ENCODE data around the gene TET1.

Gene TET1

DNA sequence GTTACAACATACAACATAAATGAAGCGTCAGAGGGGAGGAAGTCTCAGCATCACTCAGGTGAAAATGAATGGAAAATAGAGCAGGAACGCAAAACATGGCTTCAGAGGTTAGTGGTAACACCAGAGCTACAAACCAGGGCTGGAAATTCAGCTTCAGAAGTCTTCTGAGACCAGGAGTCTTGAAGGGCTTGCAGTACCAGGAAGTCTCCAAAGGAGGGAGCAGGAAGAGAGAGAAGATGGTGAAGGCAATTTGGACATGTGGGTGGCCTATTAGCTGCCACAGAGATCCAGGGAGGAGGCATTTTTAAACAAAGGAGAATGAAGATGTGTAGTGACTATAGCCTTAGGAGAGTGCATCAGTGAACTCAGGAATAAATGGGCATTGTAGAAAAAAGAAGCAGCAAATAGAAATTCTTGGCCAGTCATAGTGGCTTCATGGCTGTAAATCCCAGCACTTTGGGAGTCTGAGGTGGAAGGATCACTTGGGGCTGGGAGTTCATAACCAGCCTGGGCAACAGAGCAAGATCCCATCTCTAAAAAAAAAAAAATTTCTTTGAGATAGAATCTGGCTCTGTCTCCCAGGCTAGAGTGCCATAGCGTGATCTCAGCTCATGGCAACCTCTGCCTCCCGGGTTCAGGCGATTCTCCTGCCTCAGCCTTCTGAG, 9.3 kb upstream of the TET1 start:
- no peaks in the 10 kb centered on the region for H3K9me3 ChIP-seq (ENCODE audit: control insufficient read depth in 2 of 2, low read length in 2 of 2)
- no peaks in the 10 kb centered on the region for H3K27me3 ChIP-seq (ENCODE audit: control insufficient read depth in 1 of 2, insufficient read depth in 2 of 2, low read length in 2 of 2)
- no peaks in the 10 kb centered on the region for H3K36me3 ChIP-seq (ENCODE audit: control insufficient read depth in 2 of 2, insufficient read depth in 2 of 2, low read length in 2 of 2)
- no peak overlapping the region for H3K4me3 ChIP-seq (ENCODE audit: low read length in 2 of 2)
- no peaks in the 10 kb centered on the region for H3K4me1 ChIP-seq (ENCODE audit: control insufficient read depth, insufficient read depth, low read length)
- no peak overlapping the region for H3K27ac ChIP-seq (ENCODE audit: low read length)
- H3K9ac ChIP-seq (ENCODE audit: low read length in 2 of 2) = no peak overlapping the region

DNA sequence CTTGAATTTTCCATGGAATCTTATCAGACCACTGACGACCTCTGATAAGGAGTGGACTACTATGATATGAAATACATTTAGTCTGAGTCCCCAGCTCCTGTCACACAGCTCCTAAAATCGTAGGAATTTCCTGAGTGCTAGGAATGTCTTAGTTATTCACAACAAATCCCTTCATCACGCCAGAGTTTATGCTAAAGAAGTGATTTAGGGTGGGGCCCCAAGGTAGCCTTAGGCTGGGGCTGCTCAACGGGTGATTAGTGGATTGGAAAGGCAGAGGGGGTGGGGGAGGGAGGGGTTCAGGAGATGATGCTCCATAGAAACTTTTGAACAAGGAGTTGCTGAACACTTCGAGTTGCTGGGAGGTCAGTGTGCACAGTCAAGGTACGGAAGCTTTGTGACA, 7.0 kb upstream of the TET1 start:
- H3K9ac ChIP-seq (ENCODE audit: low read length in 2 of 2) = no peak overlapping the region
- no peaks in the 10 kb centered on the region for H3K9me3 ChIP-seq (ENCODE audit: control insufficient read depth in 2 of 2, low read length in 2 of 2)
- H3K27me3 ChIP-seq (ENCODE audit: control insufficient read depth in 1 of 2, insufficient read depth in 2 of 2, low read length in 2 of 2) = no peaks in the 10 kb centered on the region
- H3K4me3 ChIP-seq (ENCODE audit: low read length in 2 of 2) = no peak overlapping the region
- H3K4me1 ChIP-seq (ENCODE audit: control insufficient read depth, insufficient read depth, low read length) = no peaks in the 10 kb centered on the region
- no peak overlapping the region for H3K27ac ChIP-seq (ENCODE audit: low read length)
- no peaks in the 10 kb centered on the region for H3K36me3 ChIP-seq (ENCODE audit: control insufficient read depth in 2 of 2, insufficient read depth in 2 of 2, low read length in 2 of 2)

DNA sequence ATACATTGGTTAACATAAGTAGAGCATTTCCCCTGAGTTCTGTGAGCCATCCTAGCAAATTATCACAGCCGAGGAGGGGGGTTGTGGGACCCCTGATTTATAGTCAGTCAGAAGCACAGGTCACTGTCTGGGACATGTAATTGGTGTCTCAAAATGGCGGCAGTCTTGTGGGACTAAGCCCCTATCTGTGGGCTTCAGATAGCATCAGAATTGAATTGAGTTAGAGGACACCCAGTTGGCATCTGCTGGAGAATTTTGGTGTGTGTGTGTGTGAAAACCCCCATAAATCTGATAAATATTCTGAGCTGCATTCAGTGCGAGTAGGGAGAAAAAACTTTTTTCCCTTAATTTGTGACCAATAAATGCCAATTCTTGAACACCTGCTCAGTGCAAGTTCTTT, 6.5 kb upstream of the TET1 start:
- no peaks in the 10 kb centered on the region for H3K4me1 ChIP-seq (ENCODE audit: control insufficient read depth, insufficient read depth, low read length)
- H3K9ac ChIP-seq (ENCODE audit: low read length in 2 of 2) = no peak overlapping the region
- no peaks in the 10 kb centered on the region for H3K36me3 ChIP-seq (ENCODE audit: control insufficient read depth in 2 of 2, insufficient read depth in 2 of 2, low read length in 2 of 2)
- no peak overlapping the region for H3K4me3 ChIP-seq (ENCODE audit: low read length in 2 of 2)
- no peaks in the 10 kb centered on the region for H3K27me3 ChIP-seq (ENCODE audit: control insufficient read depth in 1 of 2, insufficient read depth in 2 of 2, low read length in 2 of 2)
- H3K27ac ChIP-seq (ENCODE audit: low read length) = no peak overlapping the region
- no peaks in the 10 kb centered on the region for H3K9me3 ChIP-seq (ENCODE audit: control insufficient read depth in 2 of 2, low read length in 2 of 2)

DNA sequence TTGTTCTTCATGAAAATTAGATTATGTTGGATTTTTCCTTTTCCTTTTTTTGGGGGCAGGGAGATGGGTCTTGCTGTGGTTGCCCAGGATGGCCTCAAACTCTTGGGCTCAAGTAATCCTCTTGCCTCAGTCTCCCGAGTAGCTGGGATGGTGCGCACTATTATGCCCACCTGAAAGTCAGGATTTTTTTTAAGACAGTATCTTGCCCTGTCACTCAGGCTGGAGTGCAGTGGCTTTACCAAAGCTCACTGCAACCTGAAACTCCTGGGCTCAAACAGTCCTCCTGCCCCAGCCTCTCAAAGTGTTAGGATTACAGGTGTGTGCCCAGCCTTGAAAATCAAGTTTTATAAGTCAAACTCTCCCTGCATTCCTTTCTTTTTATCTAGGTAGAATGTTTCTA, 1.7 kb upstream of the TET1 start:
- Histone ChIP-seq H3K27ac (ENCODE audit: low read length) (no peak overlapping the region), H3K27me3 (ENCODE audit: control insufficient read depth in 1 of 2, insufficient read depth in 2 of 2, low read length in 2 of 2) (peaks cover 6% of the 10 kb centered on the region in 2 donors), H3K9me3 (ENCODE audit: control insufficient read depth in 2 of 2, low read length in 2 of 2) (no peaks in the 10 kb centered on the region)

DNA sequence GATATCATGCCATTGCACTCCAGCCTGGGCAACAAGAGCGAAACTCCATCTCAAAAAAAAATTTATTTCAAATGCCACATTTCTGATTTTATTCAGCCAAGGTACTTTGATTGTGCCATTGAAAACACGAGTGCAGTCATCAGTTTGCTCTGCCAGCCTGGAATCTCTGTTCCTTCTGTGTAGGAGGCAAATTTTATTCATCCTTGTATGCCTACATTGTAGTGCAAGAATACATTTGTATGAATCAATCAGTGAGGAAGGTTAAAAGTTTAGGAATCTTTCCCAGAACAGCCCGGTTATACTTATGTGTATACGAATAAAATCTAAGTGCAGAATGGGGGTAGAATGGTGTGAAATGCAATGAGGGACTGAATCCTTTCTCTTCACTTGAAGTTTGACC, 886 bp upstream of the TET1 start:
- Histone ChIP-seq H3K9me3 (ENCODE audit: control insufficient read depth in 2 of 2, low read length in 2 of 2) (no peaks in the 10 kb centered on the region), H3K4me1 (ENCODE audit: control insufficient read depth, insufficient read depth, low read length) (peaks cover 17% of the 10 kb centered on the region), H3K27ac (ENCODE audit: low read length) (no peak overlapping the region), H3K27me3 (ENCODE audit: control insufficient read depth in 1 of 2, insufficient read depth in 2 of 2, low read length in 2 of 2) (peaks cover 6% of the 10 kb centered on the region in 2 donors), H3K9ac (ENCODE audit: low read length in 2 of 2) (no peak overlapping the region), H3K4me3 (ENCODE audit: low read length in 2 of 2) (no peak overlapping the region), H3K36me3 (ENCODE audit: control insufficient read depth in 2 of 2, insufficient read depth in 2 of 2, low read length in 2 of 2) (no peaks in the 10 kb centered on the region)

More for the DNA sequence above, 1.7 kb upstream of the TET1 start:
- H3K36me3 ChIP-seq (ENCODE audit: control insufficient read depth in 2 of 2, insufficient read depth in 2 of 2, low read length in 2 of 2) = no peaks in the 10 kb centered on the region
- H3K4me1 ChIP-seq (ENCODE audit: control insufficient read depth, insufficient read depth, low read length) = peaks cover 17% of the 10 kb centered on the region
- H3K9ac ChIP-seq (ENCODE audit: low read length in 2 of 2) = no peak overlapping the region
- no peak overlapping the region for H3K4me3 ChIP-seq (ENCODE audit: low read length in 2 of 2)

DNA sequence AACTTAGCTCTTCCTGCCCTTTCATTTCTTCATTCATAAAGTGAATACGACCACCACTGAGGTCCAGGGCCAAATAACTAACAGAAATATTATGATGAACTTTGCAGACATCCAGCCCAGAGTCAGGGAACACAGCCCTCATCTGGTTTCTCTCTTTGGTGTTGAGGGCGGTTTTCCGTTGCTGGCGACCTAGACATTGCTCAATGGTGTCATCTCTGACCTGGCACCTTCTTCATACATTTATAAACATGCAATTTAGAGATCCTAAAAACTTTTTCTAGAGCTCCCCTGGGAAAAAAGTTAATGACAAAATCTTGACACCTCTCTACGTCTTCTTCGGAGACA, 324 bp upstream of the TET1 start:
- H3K9me3 ChIP-seq (ENCODE audit: control insufficient read depth in 2 of 2, low read length in 2 of 2) = no peaks in the 10 kb centered on the region
- no peak overlapping the region for H3K27ac ChIP-seq (ENCODE audit: low read length)
- H3K9ac ChIP-seq (ENCODE audit: low read length in 2 of 2) = peak overlapping the region; percentile 14 to 36
- peaks cover 6% of the 10 kb centered on the region in 2 donors for H3K27me3 ChIP-seq (ENCODE audit: control insufficient read depth in 1 of 2, insufficient read depth in 2 of 2, low read length in 2 of 2)
- peaks cover 17% of the 10 kb centered on the region for H3K4me1 ChIP-seq (ENCODE audit: control insufficient read depth, insufficient read depth, low read length)
- H3K4me3 ChIP-seq (ENCODE audit: low read length in 2 of 2) = peak overlapping the region; percentile 58 to 79
- H3K36me3 ChIP-seq (ENCODE audit: control insufficient read depth in 2 of 2, insufficient read depth in 2 of 2, low read length in 2 of 2) = no peaks in the 10 kb centered on the region

DNA sequence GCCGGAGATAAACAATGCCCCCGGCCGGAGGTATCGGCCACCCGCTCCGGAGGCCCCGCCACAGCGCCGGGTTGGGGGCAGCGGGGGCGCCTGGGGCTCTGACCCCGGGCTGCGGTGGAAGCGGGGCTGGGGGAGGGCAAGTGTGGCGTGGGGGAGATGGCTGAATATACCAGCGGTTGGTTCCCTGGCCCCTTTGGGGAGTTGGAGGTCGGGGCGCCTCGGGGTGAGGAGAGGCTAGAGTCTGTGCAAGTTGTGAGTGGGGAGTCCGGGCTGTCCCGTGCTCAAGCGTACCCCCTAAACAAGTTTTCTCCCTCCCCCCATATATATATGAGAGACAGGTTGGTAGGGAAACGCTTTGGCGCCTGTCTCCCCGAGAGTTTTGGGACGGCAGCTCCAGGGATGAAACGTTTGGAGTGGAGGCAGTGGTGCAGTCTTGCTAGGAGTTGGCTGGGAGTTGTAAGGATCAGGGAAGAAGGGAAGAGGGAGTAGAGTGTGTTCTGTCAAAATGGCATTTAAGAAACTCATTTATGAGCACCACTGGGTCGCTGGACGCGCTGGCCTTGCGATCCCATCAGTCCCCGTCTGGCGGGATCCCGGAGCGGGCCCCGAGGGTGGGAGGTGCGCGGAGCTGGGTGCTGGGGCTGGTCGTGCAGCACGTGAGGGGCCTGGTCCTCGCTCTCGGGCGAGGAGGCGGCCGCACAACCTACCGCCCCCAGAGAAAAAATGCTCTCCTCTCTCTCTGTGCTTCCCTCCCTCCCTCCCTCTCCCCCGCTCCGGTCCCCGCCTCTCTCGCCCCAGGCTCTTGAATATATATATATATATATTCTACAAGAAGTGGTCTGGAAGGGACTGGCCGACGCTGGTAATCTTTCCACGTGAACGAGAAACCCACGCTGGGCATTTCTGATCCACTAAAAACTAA, 1.1 kb downstream of the TET1 start:
- H3K36me3 ChIP-seq (ENCODE audit: control insufficient read depth in 2 of 2, insufficient read depth in 2 of 2, low read length in 2 of 2) = no peaks in the 10 kb centered on the region
- H3K4me3 ChIP-seq (ENCODE audit: low read length in 2 of 2) = peak overlapping the region; percentile 75 to 79
- H3K9me3 ChIP-seq (ENCODE audit: control insufficient read depth in 2 of 2, low read length in 2 of 2) = no peaks in the 10 kb centered on the region
- no peak overlapping the region for H3K27ac ChIP-seq (ENCODE audit: low read length)
- H3K9ac ChIP-seq (ENCODE audit: low read length in 2 of 2) = peak overlapping the region; percentile 21 to 51
- peaks cover 6% of the 10 kb centered on the region in 2 donors for H3K27me3 ChIP-seq (ENCODE audit: control insufficient read depth in 1 of 2, insufficient read depth in 2 of 2, low read length in 2 of 2)
- H3K4me1 ChIP-seq (ENCODE audit: control insufficient read depth, insufficient read depth, low read length) = peaks cover 17% of the 10 kb centered on the region

DNA sequence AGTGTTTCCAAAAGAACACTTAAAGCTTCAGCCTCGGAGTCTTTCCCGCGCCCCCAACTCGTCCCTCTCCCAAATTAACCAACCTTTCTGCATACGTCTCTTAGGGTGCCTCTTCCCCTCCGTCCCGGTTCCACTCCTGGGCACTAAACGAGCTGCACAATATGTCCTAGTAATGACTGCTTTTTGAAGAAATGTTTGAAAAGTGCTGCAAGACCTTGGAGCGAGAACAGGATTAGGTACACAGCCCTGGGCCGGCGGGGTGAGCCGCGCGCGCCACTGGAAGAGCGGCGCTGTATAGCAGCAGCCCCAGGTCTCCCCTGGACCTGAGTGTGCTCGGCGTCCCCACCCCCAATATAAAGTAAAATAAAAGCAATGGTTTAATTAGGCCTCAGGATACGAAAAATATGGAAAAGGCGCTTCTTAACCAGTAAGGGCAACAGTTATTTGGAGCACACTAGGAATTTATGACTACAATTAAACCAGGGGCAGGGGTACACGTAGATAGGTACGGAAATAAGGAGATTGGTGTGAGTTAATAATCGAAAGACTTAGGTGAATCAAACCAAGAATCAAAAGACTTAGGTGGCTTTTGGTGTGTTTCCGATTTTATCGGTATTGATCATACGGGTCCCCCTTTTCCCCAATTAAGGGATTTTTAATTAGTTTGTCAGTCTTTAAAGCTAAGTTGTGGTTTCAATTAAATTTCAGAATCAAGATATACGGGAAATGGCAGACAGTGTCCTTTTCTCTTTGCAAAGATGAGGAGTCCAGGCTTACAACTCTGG, 1.9 kb downstream of the TET1 start:
- peaks cover 17% of the 10 kb centered on the region for H3K4me1 ChIP-seq (ENCODE audit: control insufficient read depth, insufficient read depth, low read length)
- no peaks in the 10 kb centered on the region for H3K9me3 ChIP-seq (ENCODE audit: control insufficient read depth in 2 of 2, low read length in 2 of 2)
- peaks cover 6% of the 10 kb centered on the region in 2 donors for H3K27me3 ChIP-seq (ENCODE audit: control insufficient read depth in 1 of 2, insufficient read depth in 2 of 2, low read length in 2 of 2)
- no peaks in the 10 kb centered on the region for H3K36me3 ChIP-seq (ENCODE audit: control insufficient read depth in 2 of 2, insufficient read depth in 2 of 2, low read length in 2 of 2)
- H3K27ac ChIP-seq (ENCODE audit: low read length) = peak overlapping the region; percentile 31
- H3K4me3 ChIP-seq (ENCODE audit: low read length in 2 of 2) = peak overlapping the region; percentile 55 to 79
- H3K9ac ChIP-seq (ENCODE audit: low read length in 2 of 2) = peak overlapping the region in 1 of 2 donors; percentile 3

DNA sequence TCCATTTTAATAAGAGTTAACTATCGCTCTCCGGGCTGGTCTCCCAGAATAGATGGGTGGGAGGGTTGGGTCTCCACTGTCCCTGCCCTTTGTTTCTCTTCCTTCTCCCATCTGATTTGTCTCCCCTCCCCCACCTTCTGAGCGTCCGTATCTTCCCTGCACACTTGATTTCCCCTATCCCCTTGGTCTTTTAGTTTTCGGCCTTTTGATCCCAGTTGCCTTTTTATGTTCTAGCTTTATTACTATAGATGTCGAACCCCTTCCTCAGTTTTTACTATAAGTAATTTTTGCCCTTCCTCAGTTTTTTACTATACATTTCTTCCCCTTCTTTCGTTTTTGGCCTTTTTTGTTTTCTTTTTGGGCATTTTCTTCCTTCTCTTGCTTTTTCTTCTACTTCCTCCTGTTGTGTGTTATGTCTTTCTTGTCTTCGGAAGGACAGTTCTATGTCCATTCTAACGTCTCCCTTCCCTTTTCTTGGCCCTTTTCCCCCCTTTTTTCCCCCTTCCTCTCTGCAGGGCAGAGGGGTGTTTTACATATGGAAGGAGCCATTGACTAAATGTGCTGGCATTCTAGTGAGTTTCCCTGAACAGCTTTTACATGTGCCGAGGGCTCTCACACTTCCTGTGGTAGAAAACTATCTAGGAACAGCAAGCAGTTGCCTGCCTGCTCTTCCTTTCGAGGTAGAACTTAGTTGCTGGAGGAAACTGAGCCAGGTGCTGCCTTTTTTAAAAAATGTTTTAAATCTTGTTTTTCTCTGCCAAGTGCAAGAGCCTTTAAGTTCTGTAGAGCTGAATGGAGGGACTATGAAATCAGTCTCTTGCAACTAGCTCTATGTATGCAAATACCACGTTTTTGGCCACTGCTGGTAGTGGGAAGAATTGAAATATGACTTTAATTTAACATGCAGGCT, 2.8 kb downstream of the TET1 start:
- H3K4me3 ChIP-seq (ENCODE audit: low read length in 2 of 2) = peak overlapping the region; percentile 24 to 79
- H3K27me3 ChIP-seq (ENCODE audit: control insufficient read depth in 1 of 2, insufficient read depth in 2 of 2, low read length in 2 of 2) = peaks cover 6% of the 10 kb centered on the region in 2 donors
- no peaks in the 10 kb centered on the region for H3K36me3 ChIP-seq (ENCODE audit: control insufficient read depth in 2 of 2, insufficient read depth in 2 of 2, low read length in 2 of 2)
- no peak overlapping the region for H3K9ac ChIP-seq (ENCODE audit: low read length in 2 of 2)
- H3K9me3 ChIP-seq (ENCODE audit: control insufficient read depth in 2 of 2, low read length in 2 of 2) = no peaks in the 10 kb centered on the region
- peaks cover 17% of the 10 kb centered on the region for H3K4me1 ChIP-seq (ENCODE audit: control insufficient read depth, insufficient read depth, low read length)
- H3K27ac ChIP-seq (ENCODE audit: low read length) = no peak overlapping the region

DNA sequence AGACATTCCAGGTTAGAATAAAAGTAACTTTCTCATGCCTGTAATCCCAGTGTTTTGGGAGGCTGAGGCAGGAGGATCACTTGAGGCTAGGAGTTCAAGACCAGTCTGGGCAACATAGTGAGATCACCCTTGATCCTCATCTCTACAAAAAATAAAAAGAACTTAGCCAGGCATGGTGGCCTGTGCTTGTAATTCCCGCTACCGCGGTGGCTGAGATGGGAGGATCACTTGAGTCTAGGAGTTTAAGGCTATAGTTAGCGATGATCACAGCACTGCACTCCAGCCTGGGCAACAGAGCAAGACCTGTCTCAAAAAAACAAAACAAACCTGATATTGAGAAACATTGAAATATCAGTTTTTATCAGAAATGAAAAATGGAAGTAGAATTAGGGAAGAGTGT, 4.6 kb downstream of the TET1 start:
- no peaks in the 10 kb centered on the region for H3K9me3 ChIP-seq (ENCODE audit: control insufficient read depth in 2 of 2, low read length in 2 of 2)
- H3K27me3 ChIP-seq (ENCODE audit: control insufficient read depth in 1 of 2, insufficient read depth in 2 of 2, low read length in 2 of 2) = peaks cover 6% of the 10 kb centered on the region in 2 donors
- no peak overlapping the region for H3K4me3 ChIP-seq (ENCODE audit: low read length in 2 of 2)
- H3K36me3 ChIP-seq (ENCODE audit: control insufficient read depth in 2 of 2, insufficient read depth in 2 of 2, low read length in 2 of 2) = no peaks in the 10 kb centered on the region
- H3K4me1 ChIP-seq (ENCODE audit: control insufficient read depth, insufficient read depth, low read length) = peaks cover 16% of the 10 kb centered on the region
- no peak overlapping the region for H3K9ac ChIP-seq (ENCODE audit: low read length in 2 of 2)
- H3K27ac ChIP-seq (ENCODE audit: low read length) = no peak overlapping the region
